Stimulated activated CD4-positive, alpha-beta T cell treated with anti-CD3 and anti-CD28 coated beads, Interleukin-15, amount 100 ng/mL, for 1 hour (primary cell): ENCODE data around the gene GRIK1.

Experiments used
- DNase-seq, 2 donors: peaks; one replicate each; pipeline ENCODE4 v3.0.0-alpha.2; 2020; ENCODE audit warnings: low read depth in 1 of 2, low spot score in 1 of 2

Gene GRIK1

GRCh38 chr21:29675451-29675850 lies 264.3 kb downstream of the GRIK1 start:
- no peak for DNase-seq

DNA sequence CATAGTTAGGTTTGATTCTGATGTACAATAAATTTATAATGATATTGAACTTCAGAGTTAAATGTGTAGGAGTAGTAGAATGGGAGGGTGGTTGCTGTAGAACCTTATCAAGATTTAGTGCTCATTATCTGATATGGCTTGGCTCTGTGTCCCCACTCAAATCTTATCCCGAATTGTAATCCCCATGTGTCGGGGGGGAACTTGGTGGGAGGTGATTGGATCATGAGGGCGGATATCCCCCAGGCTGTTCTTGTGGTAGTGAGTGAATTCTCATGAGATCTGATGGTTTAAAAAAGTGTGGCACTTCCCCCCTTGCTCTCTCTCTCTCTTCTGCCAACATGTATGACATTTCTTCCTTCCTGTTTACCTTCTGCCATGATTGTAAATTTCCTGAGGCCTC lies 265.5 kb downstream of the GRIK1 start:
- DNase-seq = no peak

- DNase-seq = no peak
Measured at GRCh38 chr21:29673096-29673610, 266.6 kb downstream of the GRIK1 start.

GRCh38 chr21:29671728-29672127 lies 268.1 kb downstream of the GRIK1 start:
- no peak for DNase-seq

DNA sequence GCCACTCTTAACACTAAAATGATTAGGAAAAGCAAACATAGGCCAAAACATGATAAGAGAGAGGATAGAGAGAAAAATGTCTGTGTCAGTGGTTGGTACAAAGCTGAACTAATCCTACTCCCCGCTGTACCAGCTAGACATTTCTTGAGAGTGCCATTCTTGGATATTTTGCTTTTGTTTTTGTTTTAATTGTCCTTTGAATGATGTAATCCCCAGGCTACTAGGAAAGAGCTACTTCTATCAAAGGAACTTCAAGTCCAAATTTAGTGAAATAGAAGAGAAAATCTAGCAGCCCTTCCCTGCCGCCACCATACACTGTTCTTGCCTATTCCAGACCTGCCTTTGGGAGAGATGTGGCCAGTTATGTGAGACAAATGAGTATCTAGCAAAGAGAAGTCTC lies 269.6 kb downstream of the GRIK1 start:
- no peak for DNase-seq

- DNase-seq = no peak
Measured at GRCh38 chr21:29669416-29669815, 270.4 kb downstream of the GRIK1 start.

DNA sequence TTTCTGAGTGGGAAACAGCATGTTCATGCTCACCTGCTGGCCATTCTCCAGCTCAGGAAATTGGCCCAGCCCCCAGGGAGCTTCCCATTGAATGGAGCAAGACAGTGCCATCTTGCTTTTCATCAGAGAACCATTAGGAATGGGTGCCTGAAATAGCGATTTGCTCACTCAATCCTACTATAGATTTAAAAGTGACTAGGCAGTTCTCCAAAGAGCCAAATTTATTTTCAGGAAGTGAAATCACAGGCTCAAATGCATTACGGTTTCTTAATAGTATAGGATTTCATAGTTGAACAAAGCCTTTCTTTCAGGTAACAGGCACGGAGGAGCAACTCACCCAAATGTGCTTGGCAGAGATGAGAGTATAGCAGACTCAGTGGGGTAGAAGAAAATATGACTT lies 272.1 kb downstream of the GRIK1 start:
- DNase-seq = no peak

DNA sequence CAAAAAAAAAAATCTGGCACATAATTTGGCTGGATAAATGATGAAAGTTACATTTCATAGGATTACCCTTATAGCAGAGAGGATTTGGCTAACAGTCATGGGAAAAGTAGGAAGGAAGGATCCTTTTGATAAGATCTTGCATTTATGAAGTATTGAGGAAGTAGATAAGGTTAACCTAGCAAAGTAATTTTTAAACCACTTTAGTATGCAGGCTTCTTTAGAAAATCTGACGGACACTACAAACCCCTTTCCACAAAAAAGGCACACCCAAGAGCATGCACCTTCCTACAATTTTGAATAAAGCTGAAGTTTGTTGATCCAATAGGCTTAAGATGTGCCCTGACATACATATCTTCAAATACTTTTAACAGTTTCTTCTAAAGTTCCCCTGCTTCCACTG lies 275.2 kb downstream of the GRIK1 start:
- DNase-seq = no peak

DNA sequence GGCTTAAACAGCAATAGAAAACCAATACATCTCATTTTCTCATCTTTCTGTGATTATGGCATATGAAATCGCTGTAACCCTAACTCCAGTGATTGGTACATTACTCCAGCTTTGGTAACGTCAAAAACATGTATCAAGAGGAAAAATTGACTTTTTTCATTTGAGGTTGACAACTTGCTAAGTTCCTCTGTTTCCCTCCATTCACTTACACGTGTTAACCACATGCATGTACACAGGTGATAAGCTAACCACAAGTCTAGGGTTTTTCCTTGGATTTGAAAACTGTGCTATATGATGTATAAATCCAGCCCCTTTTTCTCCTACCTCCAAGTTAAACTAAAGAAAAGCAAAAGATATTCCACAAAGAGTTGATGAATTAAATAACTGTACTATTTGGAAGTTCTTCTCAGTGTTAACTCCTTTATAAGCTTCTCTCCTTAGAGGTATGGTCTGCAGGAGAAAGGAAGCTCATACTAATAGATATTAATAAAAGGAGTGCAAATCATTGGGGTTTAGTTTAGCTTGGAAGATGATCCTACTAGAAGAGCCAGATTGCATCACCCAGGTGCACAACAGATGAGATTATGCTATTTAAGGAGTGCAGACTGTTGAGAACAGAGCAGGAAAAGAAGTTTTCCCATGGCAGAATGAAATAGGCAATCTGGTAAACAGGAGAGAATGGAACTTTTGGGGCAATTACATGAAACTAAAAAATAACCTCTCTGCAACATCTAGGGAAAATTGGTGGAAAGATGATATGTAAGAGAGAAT lies 277.9 kb downstream of the GRIK1 start:
- no peak for DNase-seq

DNA sequence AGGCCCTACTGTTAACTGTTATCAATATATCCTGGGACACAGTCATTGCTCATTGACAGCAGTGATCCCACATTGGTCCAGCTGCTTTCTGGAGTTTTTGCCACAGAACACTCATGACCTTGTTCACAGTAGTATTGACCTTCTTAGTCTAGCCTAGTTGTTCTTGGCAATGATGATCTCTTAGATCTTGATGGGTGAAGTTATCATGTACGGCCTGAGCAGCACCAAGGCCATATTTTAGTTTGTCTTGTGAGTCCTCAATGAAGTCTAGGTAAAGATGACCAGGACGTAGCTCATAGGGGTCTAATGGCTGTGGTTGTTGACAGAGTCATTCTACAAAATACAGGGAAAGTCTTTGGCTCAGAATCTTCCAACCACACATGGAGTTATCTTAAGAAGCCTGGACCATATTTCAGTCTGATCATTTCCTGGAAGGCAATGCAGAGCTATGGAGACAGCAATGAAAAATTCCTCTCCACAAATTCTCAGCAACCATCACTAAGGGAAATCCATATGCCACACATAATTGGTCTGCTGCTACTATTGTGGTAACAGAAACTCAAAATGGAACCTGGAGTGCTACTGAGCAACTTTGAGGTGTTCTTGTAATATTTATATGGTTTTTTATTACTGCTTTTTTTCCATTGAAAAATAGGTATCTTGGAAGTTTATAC lies 279.6 kb downstream of the GRIK1 start:
- no peak for DNase-seq

DNA sequence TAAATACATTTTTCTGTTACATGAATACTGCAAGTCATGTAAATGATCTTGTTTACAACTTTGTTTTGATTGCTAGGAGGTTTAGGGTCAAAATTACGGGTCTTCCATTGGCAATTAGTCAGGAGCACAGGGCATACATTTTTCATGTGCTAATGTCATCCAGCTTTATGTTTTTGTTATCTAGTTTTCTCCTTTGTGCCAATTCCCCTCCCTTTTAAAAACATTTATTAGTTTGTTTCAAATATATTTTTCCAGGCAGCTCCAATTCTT lies 280.9 kb downstream of the GRIK1 start:
- no peak for DNase-seq

GRCh38 chr21:29658177-29658933 lies 281.4 kb downstream of the GRIK1 start:
- no peak for DNase-seq

GRCh38 chr21:29657240-29657989 lies 282.4 kb downstream of the GRIK1 start:
- DNase-seq = no peak

GRCh38 chr21:29656504-29657239 lies 283.1 kb downstream of the GRIK1 start:
- no peak for DNase-seq

DNA sequence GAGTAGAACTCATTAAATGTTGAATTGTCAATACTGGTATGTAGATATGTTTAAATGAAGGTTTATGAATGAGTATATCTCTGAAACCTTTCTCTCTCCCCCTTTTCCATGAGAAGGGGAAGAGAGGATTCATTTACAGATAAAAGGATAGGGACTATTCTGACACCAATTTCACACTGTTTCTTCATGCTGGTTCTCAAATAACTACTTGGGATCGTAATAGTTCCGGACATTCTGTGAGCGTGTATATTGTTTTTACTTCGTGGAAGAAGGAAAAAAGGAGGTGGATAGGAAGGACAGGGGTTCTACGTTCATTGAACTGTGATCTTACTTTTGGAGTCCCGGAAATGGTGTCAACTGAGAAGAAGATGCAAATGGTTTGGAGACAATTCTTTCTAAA lies 284.2 kb downstream of the GRIK1 start:
- no peak for DNase-seq

DNA sequence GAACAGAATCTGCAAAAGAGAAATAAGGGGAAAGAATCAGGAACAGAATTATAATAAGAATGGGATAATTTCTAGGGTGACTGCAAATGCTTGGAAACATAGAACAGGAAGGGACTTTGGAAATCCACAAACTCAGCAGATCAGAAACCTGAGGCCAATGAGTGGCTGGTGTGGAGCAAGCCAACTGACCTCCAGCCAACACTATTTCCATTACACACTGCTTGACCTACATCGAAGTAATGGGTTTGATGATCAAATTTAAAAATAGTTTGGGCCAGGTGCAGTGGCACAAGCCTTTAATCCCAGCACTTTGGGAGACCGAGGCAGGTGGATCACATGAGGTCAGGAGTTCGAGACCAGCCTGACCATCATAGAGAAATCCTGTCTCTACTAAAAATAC lies 284.9 kb downstream of the GRIK1 start:
- DNase-seq = no peak

DNA sequence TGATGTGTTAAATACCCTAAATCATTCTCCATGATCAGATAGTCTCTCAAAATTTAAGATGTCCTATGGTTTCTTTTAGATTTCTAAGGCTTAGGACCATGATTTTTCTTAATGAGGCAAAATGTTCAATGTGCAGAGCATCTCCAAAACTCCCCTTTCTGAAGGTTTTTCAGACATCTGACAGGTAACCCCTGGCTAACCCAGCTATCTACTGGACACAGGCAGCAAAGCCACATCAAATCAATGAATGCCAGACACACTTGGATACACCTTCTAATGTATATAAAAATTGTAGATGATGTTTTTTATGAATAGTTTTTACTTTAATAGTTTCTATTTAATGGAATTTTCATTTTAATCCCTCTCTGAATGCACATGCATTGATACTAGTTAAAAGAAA lies 285.6 kb downstream of the GRIK1 start:
- DNase-seq = no peak

GRCh38 chr21:29650523-29651022 lies 289.2 kb downstream of the GRIK1 start:
- DNase-seq = no peak

- DNase-seq = no peak
Measured at GRCh38 chr21:29649406-29649814, 290.4 kb downstream of the GRIK1 start.

DNA sequence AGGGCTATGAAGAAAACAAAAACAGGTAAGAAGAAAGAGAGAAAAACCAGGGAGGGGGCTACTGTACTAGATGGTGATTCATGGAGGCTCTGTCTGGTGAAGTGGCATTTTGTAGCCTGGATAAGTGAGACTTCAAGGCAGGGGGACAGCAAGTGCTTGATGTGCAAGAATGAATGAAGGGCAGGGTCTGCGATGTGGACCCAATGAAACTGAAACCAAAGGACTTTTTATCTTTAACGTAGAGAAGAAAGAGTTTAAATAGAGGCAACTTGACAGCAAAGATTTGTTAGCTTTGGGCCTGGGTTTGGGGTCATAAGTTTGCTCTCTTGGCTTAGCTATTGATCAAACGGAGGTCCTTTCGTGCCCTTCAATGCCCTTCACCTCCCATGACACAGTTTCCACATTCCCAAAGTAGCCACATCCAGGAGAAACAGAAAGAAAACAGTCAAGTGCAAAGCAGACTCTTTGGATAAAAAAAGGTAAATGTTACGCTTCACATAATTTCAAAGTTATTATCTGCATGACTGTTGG lies 291.0 kb downstream of the GRIK1 start:
- DNase-seq = no peak
